SK-N-SH (cell line): ENCODE results near the gene DEFB129. TPM values are rescaled to one million over a fixed set of nuclear protein-coding genes. Genes with fewer than 3 reads are reported as not detected.

Source experiments
- CTCF ChIA-PET: fragments of 300-600, 350-600 bp; formaldehyde crosslinking; extraction: SDS; loops from one replicate; lab custom pipeline; 2021; lab: Yijun Ruan, JAX
- POLR2A ChIA-PET: fragments of 350-600 bp; sonication (Branson Sonifier 250); formaldehyde crosslinking; extraction: SDS; loops from one replicate; lab custom pipeline; 2020; ENCODE audit warnings: antibody characterized with exemption, inconsistent platforms; lab: Yijun Ruan, JAX
- DNase-seq: peaks from one replicate; pipeline ENCODE4 v3.0.0; 2012
- H2AFZ ChIP-seq: fragments of 200-600 bp; sonication (generic); 2 replicates; pipeline ENCODE4 v1.8.1; 2016; ENCODE audit warnings: antibody characterized with exemption, mild to moderate bottlenecking, low read depth
- H3F3A ChIP-seq: fragments of 200-600 bp; sonication (generic); replicated peaks from 2 replicates; pipeline ENCODE3; 2016; ENCODE audit warnings: antibody characterized with exemption, mild to moderate bottlenecking; ENCODE audit not compliant: insufficient read depth
- H3K27ac ChIP-seq, 2 experiments: fragments of 200-500 bp in 1 of 2; fragments of 200-600 bp in 1 of 2; sonication (Bioruptor generic) in 1 of 2; sonication (generic), shearing (Covaris generic) in 1 of 2; 2 replicates each; pipeline versions ENCODE4 v1.5.1 to v1.6.1; 2014 to 2016; ENCODE audit warnings: low read depth in 2 of 2, inconsistent platforms in 1 of 2, low read length in 1 of 2, mild to moderate bottlenecking in 1 of 2, mixed read lengths in 1 of 2
- H3K27me3 ChIP-seq: fragments of 200-600 bp; sonication (generic), shearing (Covaris generic); 2 replicates; pipeline ENCODE4 v1.6.1; 2016; ENCODE audit warnings: mixed run types; ENCODE audit not compliant: insufficient read depth
- H3K36me3 ChIP-seq, 2 experiments: fragments of 200-500 bp in 1 of 2; fragments of 200-600 bp in 1 of 2; sonication (Bioruptor generic) in 1 of 2; sonication (generic) in 1 of 2; replicated peaks in 1 of 2; 2 replicates each; pipeline versions ENCODE3 to v1.5.1; 2014 to 2016; ENCODE audit warnings: low read length in 1 of 2, mild to moderate bottlenecking in 1 of 2; ENCODE audit not compliant: insufficient read depth in 2 of 2, control insufficient read depth in 1 of 2
- H3K4me1 ChIP-seq, 2 experiments: fragments of 200-500 bp in 1 of 2; fragments of 200-600 bp in 1 of 2; sonication (Bioruptor generic) in 1 of 2; sonication (generic), shearing (Covaris generic) in 1 of 2; 2 replicates each; pipeline versions ENCODE4 v1.5.1 to v1.6.1; 2014 to 2016; ENCODE audit warnings: low read depth in 1 of 2, low read length in 1 of 2, mixed run types in 1 of 2; ENCODE audit not compliant: insufficient read depth in 2 of 2, control insufficient read depth in 1 of 2
- H3K4me2 ChIP-seq: fragments of 200-600 bp; sonication (generic), shearing (Covaris generic); 2 replicates; pipeline ENCODE4 v1.6.1; 2017; ENCODE audit warnings: mixed run types
- H3K4me3 ChIP-seq, 2 experiments: fragments of 200-500 bp in 1 of 2; fragments of 200-600 bp in 1 of 2; sonication (Bioruptor generic) in 1 of 2; sonication (generic), shearing (Covaris generic) in 1 of 2; 2 replicates each; pipeline versions ENCODE4 v1.5.1 to v1.8.1; 2014 to 2016; ENCODE audit warnings: low read depth in 2 of 2, inconsistent platforms in 1 of 2, low read length in 1 of 2, mild to moderate bottlenecking in 1 of 2, mixed read lengths in 1 of 2, moderate library complexity in 1 of 2
- H3K79me2 ChIP-seq: fragments of 200-600 bp; sonication (generic); 2 replicates; pipeline ENCODE4 v1.8.1; 2017; ENCODE audit warnings: mild to moderate bottlenecking; ENCODE audit not compliant: insufficient read depth
- H3K9ac ChIP-seq: fragments of 200-600 bp; sonication (generic); 2 replicates; pipeline ENCODE4 v1.6.1; 2017; ENCODE audit warnings: mixed run types
- H3K9me2 ChIP-seq: fragments of 200-600 bp; sonication (generic); 2 replicates; pipeline ENCODE4 v1.6.1; 2017; ENCODE audit warnings: mixed run types
- H3K9me3 ChIP-seq: fragments of 200-600 bp; sonication (generic); 2 replicates; pipeline ENCODE4 v1.6.1; 2017; ENCODE audit warnings: mixed run types, mild to moderate bottlenecking, moderate library complexity
- H4K20me1 ChIP-seq: fragments of 200-600 bp; sonication (generic); 2 replicates; pipeline ENCODE4 v1.6.1; 2017; ENCODE audit warnings: mild to moderate bottlenecking, mixed run types; ENCODE audit not compliant: insufficient read depth
- CHD2 ChIP-seq: fragments of 150-350 bp; IDR thresholded peaks from 2 replicates; pipeline ENCODE4 v1.6.1; 2018; ENCODE audit warnings: low read length; ENCODE audit not compliant: partially characterized antibody
- EP300 ChIP-seq, 2 experiments: IDR thresholded peaks; 2 replicates each; pipeline versions ENCODE4 v1.4.0 to v1.6.1; 2012; ENCODE audit warnings: borderline replicate concordance in 1 of 2, low read depth in 1 of 2, low read length in 1 of 2
- EZH2phosphoT487 ChIP-seq: fragments of 200-600 bp; sonication (generic); IDR thresholded peaks from 2 replicates; pipeline ENCODE4 v1.6.1; 2017; ENCODE audit warnings: low read depth, mixed run types, mild to moderate bottlenecking, antibody characterized with exemption, moderate library complexity, borderline replicate concordance
- MEF2A ChIP-seq: IDR thresholded peaks from 2 replicates; pipeline ENCODE4 v1.4.0; 2012; ENCODE audit warnings: low read depth, borderline replicate concordance
- PBX3 ChIP-seq: IDR thresholded peaks from 2 replicates; pipeline ENCODE4; 2012
- RAD21 ChIP-seq: IDR thresholded peaks from 2 replicates; pipeline ENCODE4 v1.6.1; 2012; ENCODE audit warnings: mild to moderate bottlenecking, low read length
- RCOR1 ChIP-seq: fragments of 150-350 bp; IDR thresholded peaks from 2 replicates; pipeline ENCODE4 v1.6.1; 2017; ENCODE audit warnings: antibody characterized with exemption, low read length
- REST ChIP-seq: IDR thresholded peaks from 2 replicates; pipeline ENCODE4 v1.6.1; 2012; ENCODE audit warnings: mild to moderate bottlenecking, low read depth, low read length, moderate library complexity
- SMC3 ChIP-seq: IDR thresholded peaks from 2 replicates; pipeline ENCODE4 v1.6.1; 2012; ENCODE audit warnings: low read depth, low read length, improper control_type of control experiment
- TAF1 ChIP-seq: IDR thresholded peaks from 2 replicates; pipeline ENCODE4 v1.6.1; 2012; ENCODE audit warnings: low read depth, mild to moderate bottlenecking, low read length, moderate library complexity, borderline replicate concordance
- TCF12 ChIP-seq: IDR thresholded peaks from 2 replicates; pipeline ENCODE4 v1.4.0; 2012
- TEAD4 ChIP-seq: IDR thresholded peaks from 2 replicates; pipeline ENCODE4 v1.4.0; 2012; ENCODE audit warnings: mild to moderate bottlenecking, borderline replicate concordance; ENCODE audit not compliant: insufficient read depth
- USF1 ChIP-seq: IDR thresholded peaks from 2 replicates; pipeline ENCODE4 v1.4.0; 2012; ENCODE audit warnings: low read depth, borderline replicate concordance
- ZBTB33 ChIP-seq: IDR thresholded peaks from 2 replicates; pipeline ENCODE4 v1.4.0; 2012; ENCODE audit warnings: low read depth, borderline replicate concordance
- WGBS: methylation state at CpG from one replicate; pipeline ENCODE4 v1.1.6; 2017; ENCODE audit warnings: low lambda C conversion rate; 5-methylcytosine and 5-hydroxymethylcytosine counted together
- polyA plus RNA-seq, 3 experiments: library from polyadenylated mRNA; depleted of rRNA; stranded (reverse); fragments of >200 nt; gene quantifications; 2 replicates each; pipeline ENCODE4 v1.2.3, GENCODE V29; 2012
- TF ChIP-seq, protein P1 (sequence below): fragments of 200-600 bp; sonication (generic); IDR thresholded peaks from 2 replicates; pipeline ENCODE4 v1.6.1; 2017; ENCODE audit warnings: antibody characterized with exemption, mild to moderate bottlenecking, moderate library complexity

The DEFB129 gene
- polyA plus RNA-seq, 1 of the 3 experiments (the other 2 are of a cell fraction), result not detected

- H3K79me2 ChIP-seq, result no peaks in the 10 kb centered on the region
- no peaks in the 10 kb centered on the region for H3K9me2 ChIP-seq
- no peak for DNase-seq
- H3K27me3 ChIP-seq, result no peaks in the 10 kb centered on the region
- peaks cover 0 to 23% of the 10 kb centered on the region in 2 experiments for H3K36me3 ChIP-seq
- H3K27ac ChIP-seq, result no peak overlapping the region
- H3K9me3 ChIP-seq, result no peaks in the 10 kb centered on the region
- no peaks in the 10 kb centered on the region for H3K4me1 ChIP-seq
- TF ChIP-seq SMC3 (no peak), TEAD4 (no peak), EZH2phosphoT487 (no peak), EP300 (IDR thresholded peaks at IDR 0.05; ENCODE audit: borderline replicate concordance in 1 of 2, low read depth in 1 of 2, low read length in 1 of 2) (no peak), ZBTB33 (no peak), PBX3 (no peak), RCOR1 (no peak), CHD2 (no peak), MEF2A (no peak)
- TF ChIP-seq, protein P1, sequence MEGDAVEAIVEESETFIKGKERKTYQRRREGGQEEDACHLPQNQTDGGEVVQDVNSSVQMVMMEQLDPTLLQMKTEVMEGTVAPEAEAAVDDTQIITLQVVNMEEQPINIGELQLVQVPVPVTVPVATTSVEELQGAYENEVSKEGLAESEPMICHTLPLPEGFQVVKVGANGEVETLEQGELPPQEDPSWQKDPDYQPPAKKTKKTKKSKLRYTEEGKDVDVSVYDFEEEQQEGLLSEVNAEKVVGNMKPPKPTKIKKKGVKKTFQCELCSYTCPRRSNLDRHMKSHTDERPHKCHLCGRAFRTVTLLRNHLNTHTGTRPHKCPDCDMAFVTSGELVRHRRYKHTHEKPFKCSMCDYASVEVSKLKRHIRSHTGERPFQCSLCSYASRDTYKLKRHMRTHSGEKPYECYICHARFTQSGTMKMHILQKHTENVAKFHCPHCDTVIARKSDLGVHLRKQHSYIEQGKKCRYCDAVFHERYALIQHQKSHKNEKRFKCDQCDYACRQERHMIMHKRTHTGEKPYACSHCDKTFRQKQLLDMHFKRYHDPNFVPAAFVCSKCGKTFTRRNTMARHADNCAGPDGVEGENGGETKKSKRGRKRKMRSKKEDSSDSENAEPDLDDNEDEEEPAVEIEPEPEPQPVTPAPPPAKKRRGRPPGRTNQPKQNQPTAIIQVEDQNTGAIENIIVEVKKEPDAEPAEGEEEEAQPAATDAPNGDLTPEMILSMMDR, result no peak
- ChIA-PET CTCF (interaction anchor here (0.7 to 1.7 kb wide), 2 partner anchors 9 to 11 kb away, joined by 3 to 6 read pairs; no protein-coding TSS in a partner anchor), POLR2A (no interaction called here)
- H2AFZ ChIP-seq, result no peak overlapping the region
- H4K20me1 ChIP-seq, result no peaks in the 10 kb centered on the region
- no peak overlapping the region for H3K4me2 ChIP-seq
- H3K9ac ChIP-seq, result no peak overlapping the region
- H3K4me3 ChIP-seq, result no peak overlapping the region
- WGBS, result 43% methylated on average over 3 of the region's 3 CpGs
- no peaks in the 10 kb centered on the region for H3F3A ChIP-seq
These were observed 50.4 kb downstream of the DEFB129 start for GRCh38 chr20:277496-277781.

- Histone ChIP-seq H3F3A (no peaks in the 10 kb centered on the region), H4K20me1 (no peaks in the 10 kb centered on the region), H3K4me1 (no peaks in the 10 kb centered on the region), H3K27me3 (no peaks in the 10 kb centered on the region), H2AFZ (no peak overlapping the region), H3K4me3 (no peak overlapping the region), H3K36me3 (peaks cover 0 to 23% of the 10 kb centered on the region in 2 experiments), H3K27ac (no peak overlapping the region), H3K9ac (no peak overlapping the region), H3K9me3 (no peaks in the 10 kb centered on the region), H3K4me2 (no peak overlapping the region), H3K9me2 (no peaks in the 10 kb centered on the region), H3K79me2 (no peaks in the 10 kb centered on the region)
- DNase-seq, result no peak
- WGBS, result 91% methylated on average over 5 of the region's 5 CpGs
- ChIA-PET CTCF (interaction anchor here (1.7 kb wide), 1 partner anchor 10 kb away, joined by 6 read pairs; no protein-coding TSS in a partner anchor), POLR2A (no interaction called here)
- TF ChIP-seq TAF1 (no peak), RAD21 (no peak), EP300 (IDR thresholded peaks at IDR 0.05; ENCODE audit: borderline replicate concordance in 1 of 2, low read depth in 1 of 2, low read length in 1 of 2) (no peak), MEF2A (no peak), USF1 (no peak), TCF12 (no peak), REST (no peak)
- TF ChIP-seq, protein P1, result no peak
These were observed 51.1 kb downstream of the DEFB129 start for GRCh38 chr20:278181-278580.
